HG03520 (cell line): Measurements from ENCODE around the gene KRTAP2-3.
"Not testable (repeated sequence)": the region's sequence is repeated elsewhere in the genome, so short reads cannot be mapped to it uniquely, and the experiment has no call there.

Source experiments
- ATAC-seq: cut with Tn5 transposase; IDR thresholded peaks from one replicate; pipeline ENCODE4 v1.9.1; 2021; ENCODE audit warnings: mild to moderate bottlenecking, moderate library complexity; ENCODE audit not compliant: unreplicated experiment

Gene KRTAP2-3

DNA sequence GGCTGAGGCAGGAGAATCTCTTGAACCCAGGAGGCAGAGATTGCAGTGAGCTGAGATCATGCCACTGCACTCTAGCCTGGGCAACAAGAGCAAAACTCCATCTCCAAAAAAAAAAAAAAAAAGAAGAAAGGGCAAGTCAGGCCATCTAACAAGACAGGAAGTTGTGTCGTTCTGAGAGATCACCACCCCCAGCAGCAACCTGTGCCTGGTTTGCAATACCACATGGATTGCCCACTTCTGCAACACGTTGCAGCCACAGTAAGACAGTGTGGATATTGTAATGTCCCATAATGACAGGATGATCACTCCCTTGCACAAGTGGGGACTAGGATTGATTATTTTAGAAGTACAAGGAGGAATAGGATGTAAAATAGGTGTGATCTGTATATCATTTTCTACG, 9.1 kb upstream of the KRTAP2-3 start:
- no peak for ATAC-seq

DNA sequence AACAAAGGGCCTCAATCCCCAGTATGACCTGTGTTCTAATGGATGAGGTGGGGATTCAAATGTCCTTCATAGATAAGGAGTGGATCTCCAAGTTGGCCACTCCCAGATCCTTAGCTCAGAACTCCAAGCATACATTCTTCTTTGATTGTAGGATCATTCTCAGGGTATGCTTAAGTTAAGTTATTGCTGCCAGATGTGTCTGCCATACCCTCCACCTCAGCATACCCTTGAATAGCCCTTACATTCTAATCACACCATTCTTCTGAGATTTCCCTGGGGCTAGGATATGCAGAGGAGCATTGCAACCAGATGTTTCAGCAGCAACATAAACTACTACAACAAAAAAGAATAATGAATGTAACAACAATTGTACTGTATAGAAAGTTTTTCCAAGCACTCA, 7.4 kb upstream of the KRTAP2-3 start:
- no peak for ATAC-seq

DNA sequence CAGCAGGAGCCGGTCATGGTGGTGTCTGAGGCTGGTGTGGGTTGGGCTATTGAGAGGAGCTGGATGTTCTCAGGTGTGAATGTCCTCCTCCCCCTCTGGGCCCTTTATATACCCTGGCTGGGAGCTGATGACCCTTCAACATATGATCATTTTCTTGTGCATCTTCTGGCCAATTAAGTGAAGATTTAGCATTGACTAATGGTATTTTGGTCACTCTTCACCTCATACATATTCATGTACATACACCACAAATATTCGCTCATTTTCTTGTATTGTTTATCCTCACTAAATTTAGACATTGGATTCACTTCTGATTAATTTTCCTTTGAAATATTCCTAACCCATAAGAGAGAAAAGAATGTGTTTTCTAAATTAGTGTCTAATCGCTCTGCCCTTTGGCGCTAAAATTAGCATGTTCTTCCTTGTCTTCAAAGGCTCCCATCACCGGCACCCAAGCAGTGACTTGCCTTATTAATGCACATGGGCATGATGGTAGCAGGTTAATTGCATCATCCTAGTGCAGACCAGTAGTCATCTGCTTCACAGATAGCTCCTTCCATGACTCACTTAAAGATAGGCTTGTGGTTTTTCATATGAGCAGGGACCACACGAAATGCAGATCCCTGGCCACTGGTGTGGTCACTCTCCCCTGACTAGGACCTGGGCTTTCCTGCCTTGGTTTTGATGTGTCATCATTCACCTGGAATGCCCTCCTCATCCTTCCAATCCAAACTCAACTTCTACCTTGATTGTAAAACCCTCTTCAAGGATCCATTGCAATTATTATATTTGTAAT, 6.1 kb upstream of the KRTAP2-3 start, which contains the start of gene KRTAP2-4:
Gene KRTAP2-4 (minus strand): TSS at position 51 of the 796 bp plus-strand sequence. CDS start 34 bp downstream, at position 17.
- no peak for ATAC-seq

DNA sequence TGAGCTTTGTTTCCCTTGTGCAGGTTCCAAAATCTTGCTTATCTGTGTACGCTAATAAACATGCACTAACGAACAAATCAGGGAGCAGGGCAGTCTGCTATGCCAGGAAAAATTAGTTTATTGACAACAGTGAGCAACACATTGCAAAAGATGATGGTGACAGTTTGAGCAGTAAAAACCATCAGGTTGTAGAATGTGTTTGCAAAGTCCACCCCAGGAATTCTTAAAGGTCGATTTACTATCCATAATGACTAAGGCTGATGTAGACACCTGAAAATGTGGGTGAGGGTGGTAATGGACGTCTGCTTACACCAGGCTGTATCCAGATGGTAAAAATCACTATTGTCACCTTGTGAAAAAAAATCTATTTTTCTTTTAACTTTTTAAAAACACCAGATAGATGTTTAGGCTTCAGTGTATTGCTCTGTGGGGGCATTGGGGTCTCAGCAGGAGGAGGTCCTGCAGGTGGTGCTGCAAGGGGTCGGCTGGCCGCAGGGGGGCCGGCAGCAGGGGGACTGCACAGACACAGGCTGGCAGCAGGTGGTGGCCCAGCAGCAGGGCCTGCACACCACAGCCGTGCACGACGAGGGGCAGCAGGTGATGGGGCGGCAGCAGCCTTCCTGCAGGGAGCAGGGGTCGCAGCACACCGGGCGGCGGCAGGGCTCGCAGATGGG, 5.2 kb upstream of the KRTAP2-3 start:
- not testable (repeated sequence) for ATAC-seq

DNA sequence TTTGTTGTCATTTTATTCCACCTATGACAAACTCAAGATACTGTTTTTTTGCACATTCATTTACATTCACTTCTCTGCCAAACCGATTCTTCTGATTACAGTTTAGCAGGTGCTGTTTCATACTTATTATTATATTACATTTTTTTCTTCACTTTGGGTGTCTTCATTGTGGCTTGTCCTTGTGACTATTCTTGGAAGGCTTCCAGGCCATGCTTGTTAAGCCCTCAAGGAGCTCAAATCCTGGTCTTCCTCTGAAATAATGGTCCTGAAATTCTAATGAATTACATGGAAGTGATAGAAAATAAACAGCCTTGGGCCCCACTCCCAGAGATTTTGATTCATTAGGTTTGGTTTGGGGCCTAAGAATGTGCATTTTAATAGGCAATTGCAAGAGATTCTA, 4.4 kb upstream of the KRTAP2-3 start:
- no peak for ATAC-seq

DNA sequence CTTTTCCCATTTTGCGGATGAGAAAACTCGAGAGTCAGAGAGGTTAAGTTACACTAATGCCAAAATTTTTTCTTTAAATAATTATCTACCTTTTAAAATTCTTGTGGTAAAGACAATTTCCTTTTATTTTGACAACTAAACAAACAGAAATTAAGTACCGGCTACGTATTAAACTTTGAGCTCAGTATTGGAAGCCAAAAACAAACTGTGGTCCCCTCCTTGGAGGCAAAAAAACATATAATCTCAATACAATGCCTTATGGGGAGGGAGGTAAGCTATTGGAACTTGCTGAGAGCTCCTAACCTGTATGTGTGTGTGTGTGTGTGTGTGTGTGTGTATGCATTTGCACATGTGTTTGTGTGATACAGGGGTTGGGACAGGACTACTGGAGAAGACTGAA, 3.5 kb upstream of the KRTAP2-3 start:
- no peak for ATAC-seq

DNA sequence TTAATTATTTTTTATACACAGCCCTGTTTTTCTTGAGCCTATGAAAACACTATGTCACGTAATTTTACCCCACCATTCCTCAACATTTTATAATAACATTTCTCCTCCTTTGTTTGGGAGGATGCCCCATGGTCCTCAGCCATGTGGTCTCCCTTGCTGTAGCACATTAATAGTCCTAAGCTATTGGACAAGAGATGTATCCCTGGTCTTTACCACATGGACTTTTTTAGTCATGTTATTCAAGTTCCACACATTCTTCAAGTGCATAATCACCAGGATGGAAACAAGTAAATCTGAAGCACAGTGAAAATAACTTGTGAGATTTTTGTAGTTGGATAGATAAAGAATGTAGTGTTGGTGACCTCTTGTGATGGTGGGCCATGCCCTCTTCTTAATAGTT, 2.0 kb upstream of the KRTAP2-3 start:
- ATAC-seq: no peak

DNA sequence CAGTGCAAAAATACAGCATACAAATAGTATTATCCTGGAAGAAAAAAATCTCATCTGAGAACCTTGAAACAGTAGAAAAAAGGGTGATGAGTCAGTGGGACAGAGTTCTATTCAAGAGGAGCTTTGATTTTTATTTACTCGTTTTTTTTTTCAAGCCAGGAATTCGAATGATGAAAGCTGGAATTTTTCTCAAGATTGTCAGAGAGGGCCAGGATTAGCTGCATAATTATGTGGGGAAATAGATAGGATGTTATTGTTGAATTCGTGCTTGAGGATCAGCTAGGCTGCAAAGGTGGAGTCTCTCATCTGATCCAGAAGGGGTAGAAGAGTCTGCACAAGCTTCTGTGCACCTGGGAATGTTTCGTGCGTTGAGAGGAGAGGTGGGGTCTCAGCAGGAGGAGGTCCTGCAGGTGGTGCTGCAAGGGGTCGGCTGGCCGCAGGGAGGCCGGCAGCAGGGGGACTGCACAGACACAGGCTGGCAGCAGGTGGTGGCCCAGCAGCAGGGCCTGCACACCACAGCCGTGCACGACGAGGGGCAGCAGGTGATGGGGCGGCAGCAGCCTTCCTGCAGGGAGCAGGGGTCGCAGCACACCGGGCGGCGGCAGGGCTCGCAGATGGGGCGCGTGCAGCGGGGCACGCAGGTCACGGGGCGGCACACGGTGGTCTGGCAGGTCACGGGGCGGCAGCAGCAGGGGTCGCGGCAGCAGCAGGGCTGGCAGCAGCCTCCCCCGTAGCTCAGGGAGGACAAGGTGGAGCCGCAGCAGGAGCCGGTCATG, 450 bp downstream of the KRTAP2-3 start:
- not testable (repeated sequence) for ATAC-seq

DNA sequence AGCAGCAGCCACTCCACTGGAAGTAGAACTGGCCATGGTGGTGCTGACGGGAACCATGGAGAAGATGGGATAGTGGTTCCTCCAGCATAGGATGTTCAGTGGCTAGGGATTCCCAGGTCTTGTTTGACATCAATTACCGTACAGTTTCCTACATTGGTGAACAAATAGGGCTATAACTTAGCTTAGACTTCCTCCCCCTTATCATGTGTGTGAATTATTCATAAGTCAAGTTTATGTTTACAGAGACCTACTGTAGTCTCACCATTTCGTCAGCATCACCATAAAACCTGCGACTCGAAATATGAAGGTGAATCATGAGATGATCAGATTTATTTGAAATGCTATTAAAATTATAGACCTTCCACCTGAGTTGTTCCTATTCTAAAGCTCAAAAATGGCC, 1.2 kb downstream of the KRTAP2-3 start:
- ATAC-seq: no peak

DNA sequence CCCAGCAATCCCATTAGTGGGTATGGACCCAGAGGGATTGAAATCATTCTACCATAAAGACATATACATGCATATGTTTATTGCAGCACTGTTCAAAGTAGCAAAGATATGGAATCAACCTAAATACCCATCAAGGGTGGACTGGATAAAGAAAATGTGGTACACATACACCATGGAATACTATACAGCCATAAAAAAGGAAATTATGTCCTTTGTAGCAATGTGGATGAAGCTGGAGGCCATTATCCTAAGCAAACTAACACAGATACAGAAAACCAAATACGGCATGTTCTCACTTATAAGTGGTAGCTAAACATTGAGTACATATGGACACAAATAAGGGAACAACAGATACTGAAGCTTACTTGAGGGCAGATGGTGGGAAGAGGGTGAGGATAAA, 2.4 kb downstream of the KRTAP2-3 start:
- ATAC-seq: no peak

DNA sequence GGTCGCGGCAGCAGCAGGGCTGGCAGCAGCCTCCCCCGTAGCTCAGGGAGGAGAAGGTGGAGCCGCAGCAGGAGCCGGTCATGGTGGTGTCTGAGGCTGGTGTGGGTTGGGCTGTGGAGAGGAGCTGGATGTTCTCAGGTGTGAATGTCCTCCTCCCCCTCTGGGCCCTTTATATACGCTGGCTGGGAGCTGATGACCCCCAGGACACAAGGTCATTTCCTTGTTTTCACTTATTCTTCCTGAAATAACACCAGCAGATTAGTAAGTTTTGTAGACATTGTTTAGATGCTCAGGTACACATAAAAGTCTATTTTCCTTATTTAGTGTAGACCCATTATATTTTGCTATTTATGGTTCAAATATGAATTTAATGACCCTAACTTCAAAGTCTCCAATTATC, 4.8 kb downstream of the KRTAP2-3 start, which contains the start of gene KRTAP2-2:
Gene KRTAP2-2 (minus strand): TSS at position 101 of the 400 bp plus-strand sequence. CDS start 19 bp downstream, at position 82.
- ATAC-seq: not testable (repeated sequence)

DNA sequence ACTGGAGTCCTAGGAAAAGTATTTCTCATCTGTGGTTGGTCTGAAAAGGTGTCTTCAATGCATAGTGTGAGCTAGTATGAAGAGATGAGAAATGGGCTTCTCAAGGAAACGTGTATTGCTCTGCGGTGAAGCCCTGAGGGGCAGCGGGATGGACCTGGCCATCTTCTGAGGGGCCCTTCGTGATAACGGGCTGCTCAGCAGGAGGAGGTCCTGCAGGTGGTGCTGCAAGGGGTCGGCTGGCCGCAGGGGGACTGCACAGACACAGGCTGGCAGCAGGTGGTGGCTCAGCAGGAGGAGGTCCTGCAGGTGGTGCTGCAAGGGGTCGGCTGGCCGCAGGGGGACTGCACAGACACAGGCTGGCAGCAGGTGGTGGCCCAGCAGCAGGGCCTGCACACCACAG, 5.4 kb downstream of the KRTAP2-3 start:
- ATAC-seq: not testable (repeated sequence)

DNA sequence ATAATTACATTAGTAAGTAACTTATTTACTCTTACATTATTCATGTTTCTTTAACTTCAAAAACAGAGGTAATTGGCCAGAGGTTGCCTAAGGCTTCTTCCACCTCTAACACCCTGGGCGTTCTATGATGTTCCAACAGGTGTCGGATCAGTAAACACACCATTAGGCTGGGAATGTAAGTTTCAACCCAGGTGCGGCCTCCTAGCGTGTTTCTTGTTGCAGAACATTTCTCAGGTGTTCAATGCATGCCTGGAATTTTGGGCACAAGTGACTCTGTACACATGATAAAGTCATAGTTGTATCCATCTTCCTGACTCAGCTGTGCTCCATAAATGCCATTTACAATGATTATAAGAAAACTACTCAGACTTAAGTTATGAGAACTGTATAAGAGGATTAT, 5.9 kb downstream of the KRTAP2-3 start:
- no peak for ATAC-seq

DNA sequence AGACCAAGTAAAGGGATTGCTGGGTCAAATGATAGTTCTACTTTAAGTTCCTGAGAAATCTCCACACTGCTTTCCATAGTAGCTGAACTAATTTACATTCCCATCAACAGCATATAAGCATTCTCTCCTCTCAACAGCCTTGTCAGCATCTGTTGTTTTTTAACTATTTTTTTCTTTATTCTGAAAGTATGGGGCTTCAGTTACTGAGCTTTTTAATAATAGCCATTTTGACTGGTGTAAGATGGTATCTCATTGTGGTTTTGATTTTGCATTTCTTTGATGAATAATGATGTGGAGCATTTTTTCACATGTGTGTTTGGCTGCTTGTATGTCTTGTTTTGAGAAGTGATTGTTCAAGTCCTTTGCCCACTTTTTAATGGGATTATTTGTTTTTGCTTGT, 7.3 kb downstream of the KRTAP2-3 start:
- no peak for ATAC-seq

DNA sequence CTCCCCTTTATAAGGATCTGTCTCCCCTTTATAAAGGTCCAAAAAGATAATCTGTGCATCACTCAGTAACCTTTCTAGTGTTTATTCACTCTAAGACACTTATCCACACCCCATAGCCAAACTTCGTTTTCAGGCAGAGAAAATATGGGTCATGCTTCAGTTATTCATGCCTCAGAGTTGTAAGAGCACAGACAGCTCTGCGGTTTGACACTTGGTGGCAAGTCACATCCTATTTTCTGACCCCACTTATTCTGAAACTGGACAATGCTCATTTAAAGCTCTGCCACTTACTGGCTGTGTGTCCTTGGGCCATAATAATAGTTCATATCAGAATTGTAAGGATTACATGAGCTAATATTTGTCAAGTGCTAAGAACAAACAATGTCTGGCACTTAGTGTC, 10.8 kb downstream of the KRTAP2-3 start:
- no peak for ATAC-seq

DNA sequence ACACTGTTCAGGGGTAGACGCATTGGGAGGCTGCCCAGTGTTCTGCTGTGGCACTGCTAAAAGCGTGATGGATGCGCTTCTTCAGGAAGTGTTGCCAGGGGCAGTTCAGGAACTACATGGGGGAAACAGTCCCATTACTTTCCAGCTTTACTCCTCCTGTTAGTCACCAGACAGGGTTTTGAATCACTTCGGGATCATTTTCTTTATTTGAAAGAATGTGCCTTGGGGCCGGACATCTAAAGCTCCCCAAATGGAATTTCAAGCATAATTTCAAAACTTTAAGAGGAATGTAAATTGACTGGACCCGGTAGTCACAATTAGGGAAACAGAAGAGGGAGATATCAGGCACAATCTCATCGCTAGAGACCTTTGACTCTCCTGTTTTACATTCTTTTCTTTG, 11.5 kb downstream of the KRTAP2-3 start:
- no peak for ATAC-seq

DNA sequence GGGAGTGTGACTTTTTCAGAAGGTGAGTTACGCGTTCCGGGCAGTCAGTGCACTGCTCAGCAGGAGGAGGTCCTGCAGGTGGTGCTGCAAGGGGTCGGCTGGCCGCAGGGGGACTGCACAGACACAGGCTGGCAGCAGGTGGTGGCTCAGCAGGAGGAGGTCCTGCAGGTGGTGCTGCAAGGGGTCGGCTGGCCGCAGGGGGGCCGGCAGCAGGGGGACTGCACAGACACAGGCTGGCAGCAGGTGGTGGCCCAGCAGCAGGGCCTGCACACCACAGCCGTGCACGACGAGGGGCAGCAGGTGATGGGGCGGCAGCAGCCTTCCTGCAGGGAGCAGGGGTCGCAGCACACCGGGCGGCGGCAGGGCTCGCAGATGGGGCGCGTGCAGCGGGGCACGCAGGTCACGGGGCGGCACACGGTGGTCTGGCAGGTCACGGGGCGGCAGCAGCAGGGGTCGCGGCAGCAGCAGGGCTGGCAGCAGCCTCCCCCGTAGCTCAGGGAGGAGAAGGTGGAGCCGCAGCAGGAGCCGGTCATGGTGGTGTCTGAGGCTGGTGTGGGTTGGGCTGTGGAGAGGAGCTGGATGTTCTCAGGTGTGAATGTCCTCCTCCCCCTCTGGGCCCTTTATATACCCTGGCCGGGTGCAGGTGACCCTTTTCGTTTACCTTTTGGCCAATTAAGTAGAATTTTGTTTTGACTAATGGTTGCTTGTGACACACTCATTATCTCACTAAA, 13.0 kb downstream of the KRTAP2-3 start, which contains the start of gene KRTAP2-1:
Gene KRTAP2-1 (minus strand): TSS at position 582 of the 731 bp plus-strand sequence. CDS start 49 bp downstream, at position 533.
- ATAC-seq: not testable (repeated sequence)

DNA sequence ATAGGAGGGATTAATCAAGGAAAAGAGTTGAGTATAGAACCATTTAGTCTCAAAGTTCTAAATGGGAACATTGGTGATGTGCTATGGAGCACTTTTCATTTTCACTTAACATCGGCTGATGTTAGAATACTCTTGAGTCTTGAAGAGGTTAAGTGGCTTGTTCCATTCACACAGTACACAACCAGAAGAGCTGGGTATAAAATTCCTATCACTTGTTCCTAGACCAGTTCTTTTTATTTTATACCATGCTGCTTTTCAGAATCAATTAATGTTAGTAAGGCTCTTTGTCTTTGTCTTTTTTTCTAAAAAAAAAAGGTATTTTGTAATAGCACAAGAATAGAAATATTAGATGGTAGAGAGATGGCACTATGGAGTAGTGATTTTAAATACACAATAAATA, 17.0 kb downstream of the KRTAP2-3 start:
- no peak for ATAC-seq

DNA sequence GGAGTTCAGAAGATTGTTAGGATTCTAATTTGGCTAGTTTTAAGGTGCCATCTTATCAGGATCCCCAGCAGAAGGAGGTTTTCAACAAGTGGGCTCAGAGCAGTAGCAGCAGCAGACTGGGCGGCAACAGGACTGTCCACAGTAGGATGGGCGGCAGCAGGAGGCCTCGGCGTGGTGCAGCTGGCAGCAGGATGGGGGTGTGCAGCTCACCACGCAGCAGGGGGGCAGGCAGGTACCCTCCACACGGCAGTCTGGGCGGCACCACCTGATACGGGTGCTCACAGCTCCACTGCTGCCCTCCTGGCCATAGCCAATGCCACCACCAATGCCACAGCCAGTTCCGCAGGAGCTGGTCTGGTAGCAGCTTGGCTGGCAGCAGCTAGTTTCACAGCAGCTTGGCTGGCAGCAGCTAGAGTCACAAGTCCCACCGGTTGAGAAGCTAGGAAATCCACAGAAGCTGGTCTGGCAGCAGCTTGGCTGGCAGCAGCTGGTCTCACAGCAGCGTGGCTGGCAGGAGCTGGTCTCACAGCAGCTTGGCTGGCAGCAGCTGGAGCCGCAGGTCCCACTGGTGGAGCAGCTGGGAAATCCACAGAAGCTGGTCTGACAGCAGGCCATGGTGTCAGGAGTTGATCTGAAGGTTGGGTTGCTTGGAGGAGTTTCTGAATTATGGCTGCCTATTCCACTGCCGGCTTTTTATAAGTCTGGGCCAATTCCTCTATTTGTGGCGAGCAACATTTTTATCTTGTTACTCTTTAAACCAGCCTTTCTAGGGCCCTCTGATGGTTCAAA, 18.9 kb downstream of the KRTAP2-3 start, which contains the start of gene KRTAP1-1:
Gene KRTAP1-1 (minus strand): TSS at position 668 of the 789 bp plus-strand sequence. CDS start 53 bp downstream, at position 615.
- not testable (repeated sequence) for ATAC-seq
